HepG2 (cell line): ENCODE results near the gene HMGB4. TPM values are rescaled to one million over a fixed set of nuclear protein-coding genes. Genes with fewer than 3 reads are reported as not detected.

Experiments used
- ATAC-seq: fragments of 200-7000 bp; cut with Tn5 transposase; 3 replicates; pipeline ENCODE4 v1.9.1; 2020; ENCODE audit warnings: mild to moderate bottlenecking, moderate library complexity
- BruUV-seq: library from RNA; stranded (reverse); fragments of 400-500 nt; replicated peaks from 2 replicates; lab custom pipeline; 2021; lab: Mats Ljungman, UMichigan
- CTCF ChIA-PET: fragments of 300-600 bp; formaldehyde crosslinking; extraction: SDS; loops from one replicate; lab custom pipeline; 2021; ENCODE audit warnings: low total read pairs, inconsistent platforms, low intra/inter-chr PET ratio; lab: Yijun Ruan, JAX
- POLR2A ChIA-PET: fragments of 350-600 bp; sonication (Branson Sonifier 250); formaldehyde crosslinking; loops from one replicate; lab custom pipeline; 2020; ENCODE audit warnings: antibody characterized with exemption, inconsistent platforms; lab: Yijun Ruan, JAX
- DNase-seq: peaks from one replicate; pipeline ENCODE4 v3.0.0-alpha.2; 2015; ENCODE audit warnings: low spot score
- FAIRE-seq: peaks from 3 replicates; lab custom pipeline; 2011; peaks lifted over from hg19 to GRCh38; lab: Jason Lieb, UNC
- H2AFZ ChIP-seq: one replicate; pipeline ENCODE4 v1.6.1; 2011; ENCODE audit warnings: low read length, inconsistent platforms
- H3K27ac ChIP-seq: fragments of 300-600 bp; 3 replicates; pipeline ENCODE4 v1.8.0; 2011; ENCODE audit warnings: mixed run types, mild to moderate bottlenecking, mixed read lengths, low read length, inconsistent platforms; ENCODE audit not compliant: insufficient read depth; ENCODE audit errors: extremely low read length
- H3K27me3 ChIP-seq, 2 experiments: fragments of 200-600 bp in 1 of 2; 2 replicates in 1 of 2; 3 replicates in 1 of 2; pipeline versions ENCODE4 v1.6.0 to v1.8.0; 2011; ENCODE audit warnings: low read length in 2 of 2, mild to moderate bottlenecking in 2 of 2, moderate library complexity in 2 of 2, inconsistent platforms in 1 of 2; ENCODE audit not compliant: insufficient read depth in 2 of 2, control insufficient read depth in 1 of 2
- H3K36me3 ChIP-seq, 2 experiments: fragments of 200-600 bp in 1 of 2; replicated peaks in 1 of 2; 2 replicates in 1 of 2; 3 replicates in 1 of 2; pipeline versions ENCODE4 v1.5.1 to v1.8.0; 2011; ENCODE audit warnings: low read length in 2 of 2, inconsistent platforms in 1 of 2; ENCODE audit not compliant: insufficient read depth in 2 of 2, control insufficient read depth in 1 of 2
- H3K4me1 ChIP-seq: 2 replicates; pipeline ENCODE4 v1.5.1; 2012; ENCODE audit warnings: low read length, inconsistent platforms; ENCODE audit not compliant: insufficient read depth
- H3K4me2 ChIP-seq: 2 replicates; pipeline ENCODE4 v1.6.0; 2011; ENCODE audit warnings: low read depth, low read length, inconsistent platforms
- H3K4me3 ChIP-seq, 3 experiments: fragments of 200-600 bp in 1 of 3; sonication (generic), shearing (Covaris generic) in 1 of 3; replicated peaks in 1 of 3; 2 replicates each; pipeline ENCODE4 v1.5.1; 2011 to 2016; ENCODE audit warnings: low read length in 3 of 3, inconsistent platforms in 2 of 3, low read depth in 2 of 3, mild to moderate bottlenecking in 2 of 3, control low read depth in 1 of 3, mixed read lengths in 1 of 3; ENCODE audit not compliant: insufficient read depth in 1 of 3
- H3K79me2 ChIP-seq: one replicate; pipeline ENCODE4 v1.6.1; 2011; ENCODE audit warnings: low read length, inconsistent platforms; ENCODE audit not compliant: insufficient read depth
- H3K9ac ChIP-seq: 2 replicates; pipeline ENCODE4 v1.6.0; 2011; ENCODE audit warnings: mild to moderate bottlenecking, low read depth, low read length, inconsistent platforms; ENCODE audit not compliant: insufficient read depth
- H3K9me3 ChIP-seq: 2 replicates; pipeline ENCODE4 v1.5.1; 2012; ENCODE audit warnings: mild to moderate bottlenecking, low read length
- H4K20me1 ChIP-seq: 2 replicates; pipeline ENCODE4 v1.6.0; 2011; ENCODE audit warnings: inconsistent platforms, mild to moderate bottlenecking, low read length, moderate library complexity; ENCODE audit not compliant: insufficient read depth
- CEBPB ChIP-seq: IDR thresholded peaks from 2 replicates; pipeline ENCODE4 v1.6.1; 2011; ENCODE audit warnings: low read depth, low read length, improper control_type of control experiment, borderline replicate concordance
- ETV6 ChIP-seq: sonication (generic); formaldehyde crosslinking; conservative IDR thresholded peaks from 2 replicates; pipeline ENCODE4 v1.4.0; 2020; ENCODE audit warnings: missing genetic modification reagents
- HNF4A ChIP-seq: sonication (generic); formaldehyde crosslinking; IDR thresholded peaks from 2 replicates; pipeline ENCODE4 v1.4.0; 2020; ENCODE audit warnings: missing genetic modification reagents
- ONECUT2 ChIP-seq: sonication (generic); formaldehyde crosslinking; IDR thresholded peaks from 2 replicates; pipeline ENCODE4 v1.4.0; 2020; ENCODE audit warnings: missing genetic modification reagents
- POLR2A ChIP-seq, 2 experiments: IDR thresholded peaks; 2 replicates each; pipeline ENCODE4 v1.6.1; 2011; ENCODE audit warnings: low read depth in 2 of 2, low read length in 2 of 2, mild to moderate bottlenecking in 1 of 2, moderate library complexity in 1 of 2; ENCODE audit not compliant: insufficient read depth in 1 of 2
- REPIN1 ChIP-seq: sonication (generic); formaldehyde crosslinking; IDR thresholded peaks from 2 replicates; pipeline ENCODE4 v1.8.0; 2022; ENCODE audit warnings: missing genetic modification reagents, low read depth, mild to moderate bottlenecking, borderline replicate concordance
- SIX1 ChIP-seq: sonication (generic); formaldehyde crosslinking; IDR thresholded peaks from 2 replicates; pipeline ENCODE4 v1.4.0; 2020; ENCODE audit warnings: missing genetic modification reagents, borderline replicate concordance
- SP1 ChIP-seq, 2 experiments: fragments of 450-650 bp in 1 of 2; sonication (generic) in 1 of 2; formaldehyde crosslinking in 1 of 2; IDR thresholded peaks; 2 replicates each; pipeline versions ENCODE4 v1.4.0 to v1.6.1; 2016 to 2020; ENCODE audit warnings: missing genetic modification reagents in 1 of 2
- TOPORS ChIP-seq: sonication (generic); formaldehyde crosslinking; IDR thresholded peaks from 2 replicates; pipeline ENCODE4 v1.8.0; 2023; ENCODE audit warnings: mild to moderate bottlenecking, missing genetic modification reagents
- ZKSCAN5 ChIP-seq: sonication (generic); formaldehyde crosslinking; IDR thresholded peaks from 2 replicates; pipeline ENCODE4 v1.5.1; 2020; ENCODE audit warnings: mild to moderate bottlenecking, missing genetic modification reagents
- WGBS: methylation state at CpG from one replicate; pipeline ENCODE4 v1.1.6; 2017; ENCODE audit warnings: low lambda C conversion rate; 5-methylcytosine and 5-hydroxymethylcytosine counted together
- in situ Hi-C: cut with HindIII; loops from 2 replicates; pipeline ENCODE4 v1.10.0; 2017; ENCODE audit warnings: low pct_unique_long_range_greater_than_20kb; ENCODE audit not compliant: extremely low pct_ligation_motif_present
- intact Hi-C: fragments of 100-400 bp; cut with micrococcal nuclease; formaldehyde crosslinking; loops from one replicate; pipeline ENCODE4 v1.10.0; 2022; ENCODE audit not compliant: unreplicated experiment
- polyA plus RNA-seq, 8 experiments: library from polyadenylated mRNA; depleted of rRNA in 3 of 8; stranded (reverse) in 7 of 8; unstranded in 1 of 8; fragments of >200 nt; fragmentation: Illumina TruSeq in 4 of 8; extraction: Trizol in 4 of 8; gene quantifications; 2 replicates each; pipeline versions ENCODE4 v1.2.1 to v1.2.3, GENCODE V29; 2011 to 2016; ENCODE audit warnings: low read depth in 4 of 8, missing spikeins in 1 of 8, mixed read lengths in 1 of 8; ENCODE audit not compliant: insufficient read depth in 1 of 8
- total RNA-seq, 5 experiments: library from RNA; depleted of rRNA; stranded (reverse); fragments of >200 nt; fragmentation: Illumina TruSeq; extraction: Trizol; gene quantifications; 2 replicates each; pipeline ENCODE4 v1.2.3, GENCODE V29; 2016; ENCODE audit warnings: low read depth in 1 of 5
- TF ChIP-seq, protein P1 (sequence below): sonication (generic); formaldehyde crosslinking; IDR thresholded peaks from 2 replicates; pipeline ENCODE4 v1.4.0; 2020; ENCODE audit warnings: missing genetic modification reagents, borderline replicate concordance
- TF ChIP-seq, protein P2 (sequence below): IDR thresholded peaks from 2 replicates; pipeline ENCODE4 v1.4.0; 2020; ENCODE audit warnings: mild to moderate bottlenecking, missing genetic modification reagents

The HMGB4 gene
- total and polyA plus RNA-seq, 2 of the 13 experiments (the other 11 are each of a cell fraction or from before 2014, with no cell fraction given) = not detected

DNA sequence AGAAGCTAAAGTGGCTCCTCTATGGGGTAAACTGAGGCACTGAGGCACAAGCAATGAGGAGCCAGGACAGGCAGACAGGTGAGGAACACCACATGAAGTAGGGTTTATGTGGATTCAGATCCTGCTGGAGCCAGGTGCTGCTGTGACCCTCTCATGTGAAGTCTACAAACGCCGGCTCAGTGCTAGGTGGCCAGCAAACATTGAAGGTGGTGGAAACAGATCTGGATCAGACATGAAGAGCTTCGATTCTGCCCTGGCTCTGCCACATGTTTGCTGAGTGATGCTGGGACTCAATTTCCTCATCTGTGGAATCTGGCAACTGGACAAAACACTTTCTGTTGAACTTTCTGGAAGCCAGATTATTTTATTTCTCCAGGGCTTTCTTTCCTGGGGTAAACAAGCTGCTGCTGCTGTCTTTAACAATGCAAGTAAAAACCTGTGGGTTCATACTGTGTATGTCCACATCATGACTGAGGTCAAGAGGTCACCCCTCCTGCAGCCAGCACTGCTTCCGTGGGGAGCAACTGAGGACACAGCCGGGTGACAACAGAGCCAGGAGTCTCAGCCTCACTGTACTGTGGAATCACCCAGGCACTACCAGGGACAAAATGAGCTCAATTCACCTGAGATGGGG lies 33.3 kb downstream of the HMGB4 start (continued):
- TF ChIP-seq, protein P1, sequence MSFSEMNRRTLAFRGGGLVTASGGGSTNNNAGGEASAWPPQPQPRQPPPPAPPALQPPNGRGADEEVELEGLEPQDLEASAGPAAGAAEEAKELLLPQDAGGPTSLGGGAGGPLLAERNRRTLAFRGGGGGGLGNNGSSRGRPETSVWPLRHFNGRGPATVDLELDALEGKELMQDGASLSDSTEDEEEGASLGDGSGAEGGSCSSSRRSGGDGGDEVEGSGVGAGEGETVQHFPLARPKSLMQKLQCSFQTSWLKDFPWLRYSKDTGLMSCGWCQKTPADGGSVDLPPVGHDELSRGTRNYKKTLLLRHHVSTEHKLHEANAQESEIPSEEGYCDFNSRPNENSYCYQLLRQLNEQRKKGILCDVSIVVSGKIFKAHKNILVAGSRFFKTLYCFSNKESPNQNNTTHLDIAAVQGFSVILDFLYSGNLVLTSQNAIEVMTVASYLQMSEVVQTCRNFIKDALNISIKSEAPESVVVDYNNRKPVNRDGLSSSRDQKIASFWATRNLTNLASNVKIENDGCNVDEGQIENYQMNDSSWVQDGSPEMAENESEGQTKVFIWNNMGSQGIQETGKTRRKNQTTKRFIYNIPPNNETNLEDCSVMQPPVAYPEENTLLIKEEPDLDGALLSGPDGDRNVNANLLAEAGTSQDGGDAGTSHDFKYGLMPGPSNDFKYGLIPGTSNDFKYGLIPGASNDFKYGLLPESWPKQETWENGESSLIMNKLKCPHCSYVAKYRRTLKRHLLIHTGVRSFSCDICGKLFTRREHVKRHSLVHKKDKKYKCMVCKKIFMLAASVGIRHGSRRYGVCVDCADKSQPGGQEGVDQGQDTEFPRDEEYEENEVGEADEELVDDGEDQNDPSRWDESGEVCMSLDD = no peak
- TF ChIP-seq ETV6 (CRISPR knock-in tag) (no peak), SIX1 (CRISPR knock-in tag) (no peak), SP1 (IDR thresholded peaks at IDR 0.05) (no peak), SP1 (CRISPR knock-in tag; IDR thresholded peaks at IDR 0.05) (no peak)
- TF ChIP-seq, all 625 proteins: peak for 0

DNA sequence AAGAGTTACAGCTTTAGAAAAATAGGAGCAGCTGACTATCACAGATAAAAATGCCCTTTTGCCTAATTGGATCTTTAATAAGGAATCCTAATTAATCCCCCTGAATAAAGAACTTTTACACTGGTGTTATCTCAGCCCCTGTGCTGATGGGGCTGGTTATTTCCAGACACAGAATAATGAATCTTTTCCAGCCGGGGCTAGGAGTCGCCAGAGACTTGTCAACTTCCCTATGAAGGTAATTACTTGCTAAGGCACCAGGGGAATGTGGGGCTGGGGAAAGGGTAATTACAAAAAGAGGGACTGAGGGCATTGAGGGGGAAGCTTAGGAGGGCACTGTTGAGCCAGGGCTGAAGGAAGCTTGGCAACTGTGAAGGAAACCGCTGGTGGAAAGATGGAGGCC lies 34.5 kb downstream of the HMGB4 start:
- Histone ChIP-seq H3K27me3 (no peaks in the 10 kb centered on the region), H3K4me3 (no peak overlapping the region), H3K4me1 (no peaks in the 10 kb centered on the region), H3K9ac (no peak overlapping the region), H2AFZ (no peak overlapping the region), H3K27ac (no peak overlapping the region), H4K20me1 (no peaks in the 10 kb centered on the region), H3K36me3 (no peaks in the 10 kb centered on the region), H3K79me2 (no peaks in the 10 kb centered on the region), H3K9me3 (no peaks in the 10 kb centered on the region), H3K4me2 (no peak overlapping the region)
- WGBS = 56% methylated on average over 3 of the region's 3 CpGs
- POLR2A ChIA-PET = no interaction called here
- ATAC-seq (no peak), FAIRE-seq (no peak), DNase-seq (no peak)
- intact Hi-C loops (no loop called here), in situ Hi-C loops (no loop called here)
- TF ChIP-seq POLR2A (IDR thresholded peaks at IDR 0.05; ENCODE audit: insufficient read depth in 1 of 2, low read depth in 2 of 2, low read length in 2 of 2) = no peak
- TF ChIP-seq HNF4A (CRISPR knock-in tag) = no peak
- TF ChIP-seq REPIN1 (CRISPR knock-in tag) = no peak
- no peak for TF ChIP-seq CEBPB
- no peak for TF ChIP-seq ZKSCAN5 (CRISPR knock-in tag)
- no peak for TF ChIP-seq ONECUT2 (CRISPR knock-in tag)
- TF ChIP-seq, protein P2, sequence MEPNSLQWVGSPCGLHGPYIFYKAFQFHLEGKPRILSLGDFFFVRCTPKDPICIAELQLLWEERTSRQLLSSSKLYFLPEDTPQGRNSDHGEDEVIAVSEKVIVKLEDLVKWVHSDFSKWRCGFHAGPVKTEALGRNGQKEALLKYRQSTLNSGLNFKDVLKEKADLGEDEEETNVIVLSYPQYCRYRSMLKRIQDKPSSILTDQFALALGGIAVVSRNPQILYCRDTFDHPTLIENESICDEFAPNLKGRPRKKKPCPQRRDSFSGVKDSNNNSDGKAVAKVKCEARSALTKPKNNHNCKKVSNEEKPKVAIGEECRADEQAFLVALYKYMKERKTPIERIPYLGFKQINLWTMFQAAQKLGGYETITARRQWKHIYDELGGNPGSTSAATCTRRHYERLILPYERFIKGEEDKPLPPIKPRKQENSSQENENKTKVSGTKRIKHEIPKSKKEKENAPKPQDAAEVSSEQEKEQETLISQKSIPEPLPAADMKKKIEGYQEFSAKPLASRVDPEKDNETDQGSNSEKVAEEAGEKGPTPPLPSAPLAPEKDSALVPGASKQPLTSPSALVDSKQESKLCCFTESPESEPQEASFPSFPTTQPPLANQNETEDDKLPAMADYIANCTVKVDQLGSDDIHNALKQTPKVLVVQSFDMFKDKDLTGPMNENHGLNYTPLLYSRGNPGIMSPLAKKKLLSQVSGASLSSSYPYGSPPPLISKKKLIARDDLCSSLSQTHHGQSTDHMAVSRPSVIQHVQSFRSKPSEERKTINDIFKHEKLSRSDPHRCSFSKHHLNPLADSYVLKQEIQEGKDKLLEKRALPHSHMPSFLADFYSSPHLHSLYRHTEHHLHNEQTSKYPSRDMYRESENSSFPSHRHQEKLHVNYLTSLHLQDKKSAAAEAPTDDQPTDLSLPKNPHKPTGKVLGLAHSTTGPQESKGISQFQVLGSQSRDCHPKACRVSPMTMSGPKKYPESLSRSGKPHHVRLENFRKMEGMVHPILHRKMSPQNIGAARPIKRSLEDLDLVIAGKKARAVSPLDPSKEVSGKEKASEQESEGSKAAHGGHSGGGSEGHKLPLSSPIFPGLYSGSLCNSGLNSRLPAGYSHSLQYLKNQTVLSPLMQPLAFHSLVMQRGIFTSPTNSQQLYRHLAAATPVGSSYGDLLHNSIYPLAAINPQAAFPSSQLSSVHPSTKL (CRISPR knock-in tag) = no peak
- TF ChIP-seq TOPORS (CRISPR knock-in tag) = no peak
- no TSS peak for BruUV-seq
- CTCF ChIA-PET = no interaction called here
